Renal cortex interstitium (tissue), 11 donors: Measurements from ENCODE around the gene RXRA. TPM values are rescaled to one million over a fixed set of nuclear protein-coding genes. Genes with fewer than 3 reads are reported as not detected.

Source experiments
- DNase-seq, 11 donors: peaks; one replicate each; pipeline ENCODE4 v3.0.0-alpha.2; 2013; ENCODE audit warnings: low read depth in 9 of 11, low spot score in 4 of 11; ENCODE audit errors: extremely low read depth in 1 of 11
- polyA plus RNA-seq, 3 donors: library from polyadenylated mRNA; unstranded; fragments of 120-200 nt; gene quantifications; one replicate each; pipeline ENCODE4 v1.2.1, GENCODE V29; 2013; ENCODE audit not compliant: insufficient read length in 3 of 3

RXRA gene
- polyA plus RNA-seq, 3 donors = 33.5 to 51.7 (median 44.8) TPM

DNA sequence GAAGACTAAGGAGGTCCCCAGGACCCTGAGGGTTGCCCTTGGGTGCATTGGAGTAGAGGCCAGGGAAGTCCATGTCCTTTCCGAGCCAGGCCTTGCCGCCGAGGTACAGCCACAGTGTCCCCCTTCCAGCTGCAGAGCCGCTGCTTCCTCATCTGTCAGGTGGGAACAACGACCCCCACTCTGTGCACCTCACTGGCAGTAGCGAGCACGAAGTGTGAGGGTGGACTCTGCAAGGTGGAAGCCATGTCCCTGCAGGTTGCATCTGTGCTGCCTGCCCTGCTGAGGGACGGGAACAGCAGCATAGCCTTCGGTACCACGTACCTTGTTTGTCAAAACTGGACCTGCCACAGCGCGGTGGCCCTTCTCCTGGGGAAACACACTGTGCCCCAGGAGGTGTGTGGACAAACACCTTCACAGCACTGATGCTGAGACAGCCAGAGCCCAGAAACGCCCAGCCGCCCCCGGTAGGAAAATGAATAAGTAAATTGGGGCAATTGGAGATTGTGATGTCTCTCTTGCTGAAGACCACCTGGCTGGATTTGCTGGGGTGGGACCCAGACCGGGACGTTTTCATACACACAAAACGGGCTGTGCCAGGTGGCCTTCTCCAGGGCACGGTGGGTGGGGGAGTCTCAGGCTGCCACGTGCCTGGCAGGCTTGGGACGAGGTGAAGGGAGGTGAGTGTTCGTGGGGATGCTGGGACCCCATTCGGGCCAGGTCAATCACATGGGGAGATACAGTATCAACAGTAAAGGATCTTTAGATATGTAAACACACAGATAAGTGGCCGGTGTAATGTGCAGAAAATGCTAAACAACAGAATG is 157.3 kb downstream of the RXRA start:
- DNase-seq = no peak

GRCh38 chr9:134484479-134484878 is 158.2 kb downstream of the RXRA start:
- no peak for DNase-seq

- no peak for DNase-seq
Measured at GRCh38 chr9:134485653-134486052, 159.4 kb downstream of the RXRA start.

GRCh38 chr9:134486143-134486591 is 159.9 kb downstream of the RXRA start:
- no peak for DNase-seq

- DNase-seq = no peak
Measured at GRCh38 chr9:134486596-134486995, 160.3 kb downstream of the RXRA start.

Other genes with a start within 250 kb of the RXRA start
- 10 to 100 TPM; 36.3 to 42.7 (median 36.9) TPM for gene WDR5, start 190.4 kb upstream of the RXRA start, polyA plus RNA-seq
- not detected for gene RNU6ATAC, start 161.9 kb upstream of the RXRA start, polyA plus RNA-seq